SK-N-SH treated with all-trans-retinoic acid at 6 μM for 48 hours (cell line): ENCODE measurements around the gene LMNTD2.

Experiments used
- ATAC-seq: fragments of 200-7000 bp; cut with Tn5 transposase; 3 replicates; pipeline ENCODE4 v1.9.1; 2020; ENCODE audit warnings: mild to moderate bottlenecking, moderate library complexity
- ARNTL ChIP-seq: fragments of 450-650 bp; formaldehyde crosslinking; IDR thresholded peaks from 2 replicates; pipeline ENCODE4 v1.5.0; 2020; ENCODE audit warnings: low read depth, mild to moderate bottlenecking, moderate library complexity, borderline replicate concordance
- BACH2 ChIP-seq: fragments of 250-450 bp; sonication (Bioruptor Pico); IDR thresholded peaks from 2 replicates; pipeline ENCODE4 v1.9.0; 2021; ENCODE audit warnings: mild to moderate bottlenecking, borderline replicate concordance
- CREB5 ChIP-seq: fragments of 250-450 bp; sonication (Bioruptor Pico); IDR thresholded peaks from 2 replicates; pipeline ENCODE4 v1.5.1; 2020; ENCODE audit warnings: low read depth, mild to moderate bottlenecking, moderate library complexity
- CSDC2 ChIP-seq: fragments of 250-450 bp; sonication (Bioruptor Pico); IDR thresholded peaks from 2 replicates; pipeline ENCODE4 v1.5.0; 2020; ENCODE audit warnings: mild to moderate bottlenecking, moderate library complexity
- CSRNP3 ChIP-seq: fragments of 250-450 bp; sonication (Bioruptor Pico); IDR thresholded peaks from 2 replicates; pipeline ENCODE4 v1.5.1; 2021; ENCODE audit warnings: mild to moderate bottlenecking, moderate library complexity
- GLIS3 ChIP-seq: fragments of 250-450 bp; sonication (Bioruptor Pico); IDR thresholded peaks from 2 replicates; pipeline ENCODE4 v1.5.0; 2020; ENCODE audit warnings: mild to moderate bottlenecking, moderate library complexity
- ISL1 ChIP-seq: fragments of 250-450 bp; sonication (Bioruptor Pico); IDR thresholded peaks from 2 replicates; pipeline ENCODE4 v2.1.2; 2022; ENCODE audit warnings: mild to moderate bottlenecking, moderate library complexity
- OSR1 ChIP-seq: fragments of 250-450 bp; sonication (Bioruptor Pico); IDR thresholded peaks from 2 replicates; pipeline ENCODE4 v1.8.0; 2022; ENCODE audit warnings: moderate library complexity, mild to moderate bottlenecking, inconsistent platforms
- PATZ1 ChIP-seq: fragments of 250-450 bp; sonication (Bioruptor Pico); IDR thresholded peaks from 2 replicates; pipeline ENCODE4 v1.8.0; 2020; ENCODE audit warnings: mild to moderate bottlenecking, moderate library complexity, borderline replicate concordance
- POU6F1 ChIP-seq: fragments of 250-450 bp; sonication (Bioruptor Pico); IDR thresholded peaks from 2 replicates; pipeline ENCODE4 v1.8.0; 2021; ENCODE audit warnings: low read depth, mild to moderate bottlenecking, moderate library complexity, borderline replicate concordance
- PPARA ChIP-seq: fragments of 250-450 bp; sonication (Bioruptor Pico); IDR thresholded peaks from 2 replicates; pipeline ENCODE4 v1.5.0; 2020; ENCODE audit warnings: mild to moderate bottlenecking, borderline replicate concordance
- RARB ChIP-seq: fragments of 250-450 bp; sonication (Bioruptor Pico); IDR thresholded peaks from 2 replicates; pipeline ENCODE4 v1.8.0; 2021; ENCODE audit warnings: mild to moderate bottlenecking, moderate library complexity
- SNAI2 ChIP-seq: fragments of 250-450 bp; sonication (Bioruptor Pico); IDR thresholded peaks from 2 replicates; pipeline ENCODE4 v1.5.0; 2020; ENCODE audit warnings: mild to moderate bottlenecking, moderate library complexity
- TCF4 ChIP-seq: fragments of 250-450 bp; sonication (Bioruptor Pico); IDR thresholded peaks from 2 replicates; pipeline ENCODE4 v1.8.0; 2021; ENCODE audit warnings: mild to moderate bottlenecking, moderate library complexity, borderline replicate concordance
- TOX ChIP-seq: fragments of 250-450 bp; sonication (Bioruptor Pico); IDR thresholded peaks from 2 replicates; pipeline ENCODE4 v1.8.0; 2021; ENCODE audit warnings: mild to moderate bottlenecking, moderate library complexity, borderline replicate concordance
- TSHZ2 ChIP-seq: fragments of 250-450 bp; sonication (Bioruptor Pico); IDR thresholded peaks from 2 replicates; pipeline ENCODE4 v1.5.0; 2020; ENCODE audit warnings: mild to moderate bottlenecking, moderate library complexity
- ZC3H10 ChIP-seq: fragments of 250-450 bp; sonication (Bioruptor Pico); IDR thresholded peaks from 2 replicates; pipeline ENCODE4 v1.5.1; 2021; ENCODE audit warnings: mild to moderate bottlenecking, moderate library complexity
- ZFP3 ChIP-seq: fragments of 250-450 bp; sonication (Bioruptor Pico); IDR thresholded peaks from 2 replicates; pipeline ENCODE4 v1.5.0; 2020; ENCODE audit warnings: mild to moderate bottlenecking, moderate library complexity
- ZFP30 ChIP-seq: fragments of 450-650 bp; formaldehyde crosslinking; IDR thresholded peaks from 2 replicates; pipeline ENCODE4 v1.5.0; 2022; ENCODE audit warnings: mild to moderate bottlenecking, moderate library complexity
- ZNF70 ChIP-seq: fragments of 450-650 bp; formaldehyde crosslinking; IDR thresholded peaks from 2 replicates; pipeline ENCODE4 v1.5.0; 2020; ENCODE audit warnings: mild to moderate bottlenecking, moderate library complexity
- ZNF8 ChIP-seq: fragments of 450-650 bp; formaldehyde crosslinking; IDR thresholded peaks from 2 replicates; pipeline ENCODE4 v1.5.0; 2020; ENCODE audit warnings: mild to moderate bottlenecking, moderate library complexity

Gene LMNTD2

GRCh38 chr11:573146-573759 is 12.7 kb upstream of the LMNTD2 start:
- no peak for TF ChIP-seq ISL1
- TF ChIP-seq TSHZ2 (CRISPR knock-in tag): no peak
- no peak for TF ChIP-seq POU6F1 (CRISPR knock-in tag)
- no peak for TF ChIP-seq PPARA (CRISPR knock-in tag)
- TF ChIP-seq TOX (CRISPR knock-in tag): no peak
- TF ChIP-seq SNAI2 (CRISPR knock-in tag): no peak
- TF ChIP-seq ZFP30 (CRISPR knock-in tag): no peak
- TF ChIP-seq CREB5 (CRISPR knock-in tag): no peak
- TF ChIP-seq ZNF8 (CRISPR knock-in tag): no peak
- TF ChIP-seq CSDC2: no peak
- no peak for TF ChIP-seq ARNTL (CRISPR knock-in tag)
- TF ChIP-seq ZFP3: no peak
- TF ChIP-seq RARB (CRISPR knock-in tag): no peak
- no peak for TF ChIP-seq TCF4
- no peak for TF ChIP-seq BACH2 (CRISPR knock-in tag)
- no peak for TF ChIP-seq ZC3H10 (CRISPR knock-in tag)
- TF ChIP-seq PATZ1 (CRISPR knock-in tag): no peak
- no peak for ATAC-seq

- no peak for TF ChIP-seq GLIS3 (CRISPR knock-in tag)
- no peak for TF ChIP-seq ZNF8 (CRISPR knock-in tag)
- TF ChIP-seq ZNF70: no peak
- TF ChIP-seq ARNTL (CRISPR knock-in tag): no peak
- TF ChIP-seq CSRNP3: no peak
- TF ChIP-seq PATZ1 (CRISPR knock-in tag): no peak
- no peak for TF ChIP-seq CSDC2
- no peak for TF ChIP-seq ISL1
- TF ChIP-seq OSR1 (CRISPR knock-in tag): no peak
- no peak for ATAC-seq
Measured at GRCh38 chr11:571802-572185, 11.3 kb upstream of the LMNTD2 start.
